Psoas muscle (tissue), 8 donors: ENCODE measurements around the gene TBC1D22A. TPM values are rescaled to one million over a fixed set of nuclear protein-coding genes. Genes with fewer than 3 reads are reported as not detected.
A peak's percentile ranks its signal among the peaks of the same experiment; 100 is the strongest.

ENCODE experiments used
- ATAC-seq, 4 donors: fragments of 200-7000 bp; cut with Tn5 transposase; one replicate each; pipeline ENCODE4 v1.9.1; 2020; ENCODE audit warnings: moderate library complexity in 3 of 4, mild to moderate bottlenecking in 2 of 4
- DNase-seq, 2 donors: peaks; one replicate each; pipeline ENCODE4 v3.0.0-alpha.2; 2020
- H3K27ac ChIP-seq: fragments of 200-600 bp; one replicate; pipeline ENCODE4 v1.8.0; 2022
- H3K27me3 ChIP-seq, 3 donors: fragments of 200-600 bp in 1 of 3; one replicate each; pipeline versions ENCODE4 v1.6.1 to v1.8.0; 2013 to 2022; ENCODE audit warnings: low read length in 2 of 3, mild to moderate bottlenecking in 2 of 3, moderate library complexity in 1 of 3; ENCODE audit not compliant: insufficient read depth in 3 of 3
- H3K36me3 ChIP-seq, 2 donors: fragments of 200-600 bp in 1 of 2; one replicate each; pipeline versions ENCODE4 v1.6.1 to v1.8.0; 2013 to 2022; ENCODE audit warnings: low read depth in 1 of 2, mild to moderate bottlenecking in 1 of 2, moderate library complexity in 1 of 2; ENCODE audit not compliant: insufficient read depth in 1 of 2
- H3K4me1 ChIP-seq: fragments of 200-600 bp; one replicate; pipeline ENCODE4 v1.8.0; 2022
- H3K4me3 ChIP-seq: fragments of 200-600 bp; one replicate; pipeline ENCODE4 v1.8.0; 2022; ENCODE audit warnings: mild to moderate bottlenecking
- H3K9me3 ChIP-seq: fragments of 200-600 bp; one replicate; pipeline ENCODE4 v1.8.0; 2022
- WGBS, 3 donors: extraction: QIAGEN DNeasy Blood & Tissue Kit; methylation state at CpG; one replicate each; pipeline versions ENCODE4 v1.1.6 to v1.1.7; 2013; 5-methylcytosine and 5-hydroxymethylcytosine counted together
- intact Hi-C, 2 donors: fragments of 100-400 bp; cut with DNase I; formaldehyde crosslinking; loops; one replicate each; pipeline versions ENCODE4 v1.11.0 to v1.14.2; 2022
- polyA plus RNA-seq, 3 donors: library from polyadenylated mRNA; stranded (reverse); fragments of 200-250 nt; gene quantifications; one replicate each; pipeline ENCODE4 v1.2.3, GENCODE V29; 2013
- total RNA-seq, 4 donors: library from RNA; stranded (reverse); fragmentation: NEBNext Ultra II Directional in 2 of 4; extraction: Animal tissue kit (Norgen Biotek cat#: 25700) in 2 of 4; gene quantifications; one replicate each; pipeline versions ENCODE4 v1.2.1 to v1.2.4, GENCODE V29; 2021 to 2023
- TF ChIP-seq, protein P1 (sequence below): fragments of 200-600 bp; IDR thresholded peaks from one replicate; pipeline ENCODE4 v1.8.0; 2022; ENCODE audit warnings: antibody characterized with exemption
- donor health status: healthy with polysubstance abuse.
- donor health status: DM: no; HTN: no; CAD: no; lungs with moderate emphysema.
- donor health status: Bipolar disorder and iron deficiency.
- donor health status: healthy.
- donor health status: DM: yes; HTN: yes; CAD: no.
- donor health status: DM: no; HTN: no; CAD: no.
- donor health status: DM: no; HTN: no; CAD: no.
- donor health status: DM: yes; HTN: yes; CAD: no.

The TBC1D22A gene
- total and polyA plus RNA-seq, 7 donors: 11.7 to 25.0 (median 18.9) TPM

DNA sequence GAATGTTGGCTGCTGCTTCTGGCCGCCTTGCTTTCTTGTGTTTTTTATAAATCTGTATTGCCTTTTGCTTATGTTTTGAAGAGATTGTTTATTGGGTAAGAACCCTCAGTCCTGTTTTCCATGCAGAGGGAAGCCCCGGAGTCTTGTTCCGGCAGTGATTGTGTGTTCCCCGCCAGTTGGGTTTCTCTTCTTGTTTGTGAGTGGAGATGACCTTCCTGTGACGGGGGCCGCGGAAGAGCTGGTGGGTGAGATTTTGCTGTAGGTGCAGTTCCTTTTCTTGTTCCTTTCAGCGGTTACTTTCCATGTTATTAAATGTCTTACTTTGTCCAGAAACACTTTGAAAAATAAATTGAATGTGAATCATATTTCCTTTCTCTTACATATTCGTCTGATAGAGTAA is 8.3 kb downstream of the TBC1D22A start:
- Histone ChIP-seq H3K27ac (peak overlapping the region; percentile 86), H3K4me3 (no peak overlapping the region), H3K36me3 (no peaks in the 10 kb centered on the region), H3K4me1 (peaks cover 45% of the 10 kb centered on the region), H3K27me3 (no peaks in the 10 kb centered on the region), H3K9me3 (no peaks in the 10 kb centered on the region)
- ATAC-seq (no peak), DNase-seq (no peak)
- intact Hi-C loops: no loop called here
- whole genome bisulfite sequencing, 3 donors: 72 to 79% (median 77%) methylated on average over 9 of the region's 9 CpGs
- TF ChIP-seq, protein P1, sequence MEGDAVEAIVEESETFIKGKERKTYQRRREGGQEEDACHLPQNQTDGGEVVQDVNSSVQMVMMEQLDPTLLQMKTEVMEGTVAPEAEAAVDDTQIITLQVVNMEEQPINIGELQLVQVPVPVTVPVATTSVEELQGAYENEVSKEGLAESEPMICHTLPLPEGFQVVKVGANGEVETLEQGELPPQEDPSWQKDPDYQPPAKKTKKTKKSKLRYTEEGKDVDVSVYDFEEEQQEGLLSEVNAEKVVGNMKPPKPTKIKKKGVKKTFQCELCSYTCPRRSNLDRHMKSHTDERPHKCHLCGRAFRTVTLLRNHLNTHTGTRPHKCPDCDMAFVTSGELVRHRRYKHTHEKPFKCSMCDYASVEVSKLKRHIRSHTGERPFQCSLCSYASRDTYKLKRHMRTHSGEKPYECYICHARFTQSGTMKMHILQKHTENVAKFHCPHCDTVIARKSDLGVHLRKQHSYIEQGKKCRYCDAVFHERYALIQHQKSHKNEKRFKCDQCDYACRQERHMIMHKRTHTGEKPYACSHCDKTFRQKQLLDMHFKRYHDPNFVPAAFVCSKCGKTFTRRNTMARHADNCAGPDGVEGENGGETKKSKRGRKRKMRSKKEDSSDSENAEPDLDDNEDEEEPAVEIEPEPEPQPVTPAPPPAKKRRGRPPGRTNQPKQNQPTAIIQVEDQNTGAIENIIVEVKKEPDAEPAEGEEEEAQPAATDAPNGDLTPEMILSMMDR: no peak

DNA sequence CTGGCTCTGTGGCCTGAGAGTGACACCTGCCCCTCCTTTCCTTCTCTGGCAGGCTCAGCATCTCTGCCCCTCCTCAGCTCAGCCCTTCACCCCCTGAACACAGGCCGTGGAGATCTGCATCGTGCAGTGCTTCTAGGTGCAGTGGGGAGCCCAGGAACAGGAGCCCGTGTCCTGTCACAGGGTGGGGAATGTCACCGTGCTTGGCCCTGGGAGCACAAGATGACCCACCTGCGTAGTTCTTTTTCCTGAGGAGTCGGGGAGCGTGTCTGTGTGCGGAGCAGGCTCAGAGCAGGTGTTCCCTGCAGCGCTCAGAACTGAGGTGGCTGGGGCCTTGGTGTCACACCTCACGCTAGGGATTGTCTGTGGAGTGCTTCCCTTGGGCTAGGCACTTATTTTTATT is 10.6 kb downstream of the TBC1D22A start:
- Histone ChIP-seq H3K36me3 (no peaks in the 10 kb centered on the region), H3K9me3 (no peaks in the 10 kb centered on the region), H3K27me3 (no peaks in the 10 kb centered on the region), H3K4me1 (peaks cover 50% of the 10 kb centered on the region), H3K4me3 (no peak overlapping the region), H3K27ac (peak overlapping the region; percentile 74)
- WGBS, 3 donors: 83 to 90% (median 85%) methylated on average over 10 of the region's 10 CpGs
- intact Hi-C loops: no loop called here
- TF ChIP-seq, protein P1: no peak
- DNase-seq (no peak), ATAC-seq (no peak)

DNA sequence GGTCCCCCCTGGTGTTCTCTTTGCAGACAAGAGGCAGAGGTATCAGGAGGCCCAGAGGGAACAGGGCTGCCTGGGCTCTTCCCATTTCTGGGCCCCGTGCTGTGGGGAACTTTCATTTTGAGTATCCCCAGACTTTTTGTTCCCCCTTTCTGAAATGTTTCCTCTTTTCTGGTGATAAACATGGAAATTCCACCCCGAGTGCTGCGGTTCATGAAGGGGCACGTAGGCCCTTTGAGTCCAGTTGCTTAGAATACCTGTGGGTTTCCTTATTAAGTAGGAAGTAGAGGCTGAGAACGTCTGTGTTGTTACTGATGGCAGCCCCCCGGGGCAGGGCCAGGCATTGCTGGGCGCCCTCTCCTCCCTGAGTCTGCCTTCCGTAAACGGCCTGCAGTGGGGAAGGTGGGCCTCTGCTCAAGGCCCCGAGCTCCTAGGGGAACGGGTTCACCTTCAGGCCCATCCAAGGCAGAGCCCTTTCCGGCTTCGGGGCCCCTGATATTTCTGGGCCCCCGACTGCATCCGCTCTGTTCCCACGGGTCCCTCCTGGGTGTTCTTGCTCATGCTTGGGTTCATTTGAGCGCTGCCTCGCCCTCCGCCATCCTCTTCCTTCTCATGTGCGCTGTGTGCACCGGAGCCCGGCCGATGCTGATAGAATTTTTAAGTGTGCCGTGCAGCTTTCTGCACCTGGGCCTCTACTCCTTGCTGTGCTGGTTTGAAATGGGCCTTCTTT is 12.0 kb downstream of the TBC1D22A start:
- Histone ChIP-seq H3K36me3 (no peaks in the 10 kb centered on the region), H3K9me3 (no peaks in the 10 kb centered on the region), H3K27me3 (no peaks in the 10 kb centered on the region), H3K27ac (peak overlapping the region; percentile 74), H3K4me1 (peaks cover 39% of the 10 kb centered on the region), H3K4me3 (no peak overlapping the region)
- TF ChIP-seq, protein P1: no peak
- no peak for DNase-seq
- 81 to 87% (median 85%) methylated on average over 24 of the region's 24 CpGs for WGBS, 3 donors
- no peak for ATAC-seq
- intact Hi-C loops: no loop called here

DNA sequence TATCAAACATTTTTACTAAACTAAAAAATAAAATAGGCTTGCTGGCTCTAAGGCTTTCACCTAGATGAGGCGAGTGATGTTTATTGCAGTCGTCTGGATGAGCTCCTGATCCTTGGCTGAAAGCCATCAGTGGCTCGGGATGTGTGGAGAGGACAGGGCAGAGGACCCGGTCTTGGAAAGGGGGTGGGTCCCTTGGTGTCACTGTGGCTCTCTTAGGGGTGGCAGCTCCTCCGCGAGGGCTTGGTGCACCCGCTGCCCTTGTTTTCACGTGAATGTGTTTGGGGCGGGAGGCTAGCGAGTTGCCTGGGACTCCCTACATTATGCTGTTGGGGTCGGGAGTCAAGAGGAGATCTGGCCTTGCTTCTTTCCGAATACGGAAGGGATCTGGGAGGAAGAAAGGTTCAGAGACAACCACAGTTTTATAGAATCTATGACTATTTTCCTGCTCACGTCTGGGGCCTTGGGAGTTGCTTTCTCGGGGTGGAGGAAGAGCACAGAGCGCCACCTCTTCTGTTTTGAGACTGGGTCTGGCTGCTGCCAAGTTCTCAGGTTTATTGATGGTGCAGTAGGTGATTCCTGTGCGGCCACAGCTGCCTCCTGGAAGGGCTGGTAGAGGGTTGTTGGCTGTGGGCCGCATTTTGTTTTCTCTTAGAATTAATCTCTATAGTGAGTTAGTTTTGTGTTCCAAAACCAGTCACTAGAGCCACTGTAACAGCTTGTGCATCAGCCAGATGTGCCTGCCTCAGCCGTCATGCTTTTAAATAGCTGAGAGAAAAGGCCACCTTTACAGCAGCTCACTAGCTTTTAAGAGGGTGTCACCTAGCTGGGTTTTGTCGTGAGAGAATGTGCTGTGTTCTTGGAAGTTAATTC is 12.8 kb downstream of the TBC1D22A start:
- 76 to 81% (median 80%) methylated on average over 20 of the region's 20 CpGs for WGBS, 3 donors
- Histone ChIP-seq H3K27ac (no peak overlapping the region), H3K9me3 (no peaks in the 10 kb centered on the region), H3K27me3 (no peaks in the 10 kb centered on the region), H3K4me3 (no peak overlapping the region), H3K4me1 (peaks cover 31% of the 10 kb centered on the region), H3K36me3 (no peaks in the 10 kb centered on the region)
- DNase-seq: no peak
- ATAC-seq: no peak
- intact Hi-C loops: no loop called here
- TF ChIP-seq, protein P1: no peak
